GM19372 (cell line): ENCODE results near the gene ISOC2.

Experiments used
- ATAC-seq: cut with Tn5 transposase; IDR thresholded peaks from one replicate; pipeline ENCODE4 v1.9.1; 2021; ENCODE audit warnings: mild to moderate bottlenecking, low read depth, moderate library complexity; ENCODE audit not compliant: unreplicated experiment

Gene ISOC2

GRCh38 chr19:55479451-55480230 lies 18.2 kb upstream of the ISOC2 start:
- no peak for ATAC-seq

- no peak for ATAC-seq
These were observed 17.6 kb upstream of the ISOC2 start for GRCh38 chr19:55479045-55479444.

GRCh38 chr19:55478364-55478763 lies 16.9 kb upstream of the ISOC2 start:
- ATAC-seq = no peak

- no peak for ATAC-seq
These were observed 16.5 kb upstream of the ISOC2 start for GRCh38 chr19:55477905-55478304.

GRCh38 chr19:55476100-55476775 lies 14.8 kb upstream of the ISOC2 start, which contains the start of gene ZNF628:
ZNF628 (plus strand) TSS chr19:55476617; CDS start chr19:55479911, 3,294 bp downstream.
- peak; percentile 88 for ATAC-seq

- no peak for ATAC-seq
These were observed 13.1 kb upstream of the ISOC2 start for GRCh38 chr19:55474269-55475265.

- no peak for ATAC-seq
These were observed 12.0 kb upstream of the ISOC2 start for GRCh38 chr19:55473225-55474012.

- ATAC-seq = no peak
These were observed 11.0 kb upstream of the ISOC2 start for GRCh38 chr19:55472463-55472862.

- ATAC-seq = no peak
These were observed 9.8 kb upstream of the ISOC2 start for GRCh38 chr19:55471266-55471665.

GRCh38 chr19:55468054-55468393 lies 6.6 kb upstream of the ISOC2 start:
- ATAC-seq = no peak

- ATAC-seq = peak; percentile 87
These were observed 6.0 kb upstream of the ISOC2 start for GRCh38 chr19:55467236-55468053.

GRCh38 chr19:55466241-55466614 lies 4.8 kb upstream of the ISOC2 start:
- ATAC-seq = no peak

- no peak for ATAC-seq
These were observed 4.2 kb upstream of the ISOC2 start for GRCh38 chr19:55465460-55466240.

GRCh38 chr19:55464662-55465054 lies 3.2 kb upstream of the ISOC2 start, which contains the start of gene C19orf85:
C19orf85 (minus strand) TSS chr19:55464751; CDS start chr19:55464554, 197 bp downstream.
- ATAC-seq = no peak

GRCh38 chr19:55464039-55464661 lies 2.7 kb upstream of the ISOC2 start:
- ATAC-seq = no peak

- no peak for ATAC-seq
These were observed 2.2 kb upstream of the ISOC2 start for GRCh38 chr19:55463583-55464031.

- ATAC-seq = no peak
These were observed 1.3 kb upstream of the ISOC2 start for GRCh38 chr19:55462722-55463121.
